AG10803 (cell line): ENCODE data around the gene ENAH.

Experiments
- DNase-seq: peaks from one replicate; pipeline ENCODE4 v3.0.0; 2010; ENCODE audit warnings: low read depth
- H3K4me3 ChIP-seq: 2 replicates; pipeline ENCODE4 v1.5.1; 2011; ENCODE audit warnings: mild to moderate bottlenecking, low read length, control low read depth
- CTCF ChIP-seq: conservative IDR thresholded peaks from 2 replicates; pipeline ENCODE4 v1.5.1; 2011; ENCODE audit warnings: mild to moderate bottlenecking, low read length, control low read depth, inconsistent platforms

Gene ENAH

GRCh38 chr1:225556694-225557093 is 96.2 kb downstream of the ENAH start:
- H3K4me3 ChIP-seq: no peak overlapping the region
- no peak for DNase-seq
- no peak for TF ChIP-seq CTCF

- no peak for TF ChIP-seq CTCF
- no peak for DNase-seq
- H3K4me3 ChIP-seq: no peak overlapping the region
These were observed 97.1 kb downstream of the ENAH start for GRCh38 chr1:225555821-225556220.

GRCh38 chr1:225554216-225554812 is 98.6 kb downstream of the ENAH start:
- peak; percentile 46 for DNase-seq
- H3K4me3 ChIP-seq: no peak overlapping the region
- peak; percentile 74 for TF ChIP-seq CTCF

- TF ChIP-seq CTCF: no peak
- H3K4me3 ChIP-seq: no peak overlapping the region
- DNase-seq: no peak
These were observed 103.1 kb downstream of the ENAH start for GRCh38 chr1:225549821-225550220.

GRCh38 chr1:225548140-225548857 is 104.6 kb downstream of the ENAH start:
- no peak for TF ChIP-seq CTCF
- peak; percentile 28 for DNase-seq
- H3K4me3 ChIP-seq: no peak overlapping the region

- H3K4me3 ChIP-seq: no peak overlapping the region
- no peak for DNase-seq
- no peak for TF ChIP-seq CTCF
These were observed 107.3 kb downstream of the ENAH start for GRCh38 chr1:225545649-225546048.

GRCh38 chr1:225544924-225545323 is 108.0 kb downstream of the ENAH start:
- no peak overlapping the region for H3K4me3 ChIP-seq
- no peak for DNase-seq
- no peak for TF ChIP-seq CTCF
